NB4 (cell line): Measurements from ENCODE around the gene TRIP10.

Source experiments
- DNase-seq: peaks from one replicate; pipeline ENCODE4 v3.0.0; 2010; ENCODE audit warnings: low read depth
- H3K4me3 ChIP-seq: one replicate; pipeline ENCODE4 v1.5.1; 2011; ENCODE audit warnings: mild to moderate bottlenecking, low read depth, low read length, moderate library complexity
- MYC ChIP-seq: IDR thresholded peaks from 2 replicates; pipeline ENCODE4 v1.6.1; 2011; ENCODE audit warnings: low read depth, low read length
- POLR2A ChIP-seq: IDR thresholded peaks from 2 replicates; pipeline ENCODE4 v1.6.1; 2011; ENCODE audit warnings: mild to moderate bottlenecking; ENCODE audit not compliant: insufficient read length; ENCODE audit errors: extremely low read depth
- TF ChIP-seq, protein P1 (sequence below): IDR thresholded peaks from one replicate; pipeline ENCODE4 v1.5.1; 2012; ENCODE audit warnings: low read depth, low read length
- TF ChIP-seq, protein P2 (sequence below): IDR thresholded peaks from 2 replicates; pipeline ENCODE4 v1.6.1; 2011; ENCODE audit warnings: low read depth, low read length

Gene TRIP10

GRCh38 chr19:6694147-6694815 lies 45.2 kb upstream of the TRIP10 start:
- DNase-seq, result no peak
- no peak for TF ChIP-seq MYC
- TF ChIP-seq, protein P1, sequence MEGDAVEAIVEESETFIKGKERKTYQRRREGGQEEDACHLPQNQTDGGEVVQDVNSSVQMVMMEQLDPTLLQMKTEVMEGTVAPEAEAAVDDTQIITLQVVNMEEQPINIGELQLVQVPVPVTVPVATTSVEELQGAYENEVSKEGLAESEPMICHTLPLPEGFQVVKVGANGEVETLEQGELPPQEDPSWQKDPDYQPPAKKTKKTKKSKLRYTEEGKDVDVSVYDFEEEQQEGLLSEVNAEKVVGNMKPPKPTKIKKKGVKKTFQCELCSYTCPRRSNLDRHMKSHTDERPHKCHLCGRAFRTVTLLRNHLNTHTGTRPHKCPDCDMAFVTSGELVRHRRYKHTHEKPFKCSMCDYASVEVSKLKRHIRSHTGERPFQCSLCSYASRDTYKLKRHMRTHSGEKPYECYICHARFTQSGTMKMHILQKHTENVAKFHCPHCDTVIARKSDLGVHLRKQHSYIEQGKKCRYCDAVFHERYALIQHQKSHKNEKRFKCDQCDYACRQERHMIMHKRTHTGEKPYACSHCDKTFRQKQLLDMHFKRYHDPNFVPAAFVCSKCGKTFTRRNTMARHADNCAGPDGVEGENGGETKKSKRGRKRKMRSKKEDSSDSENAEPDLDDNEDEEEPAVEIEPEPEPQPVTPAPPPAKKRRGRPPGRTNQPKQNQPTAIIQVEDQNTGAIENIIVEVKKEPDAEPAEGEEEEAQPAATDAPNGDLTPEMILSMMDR, result no peak
- TF ChIP-seq, protein P2, sequence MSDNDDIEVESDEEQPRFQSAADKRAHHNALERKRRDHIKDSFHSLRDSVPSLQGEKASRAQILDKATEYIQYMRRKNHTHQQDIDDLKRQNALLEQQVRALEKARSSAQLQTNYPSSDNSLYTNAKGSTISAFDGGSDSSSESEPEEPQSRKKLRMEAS, result no peak
- no peak for TF ChIP-seq POLR2A
- no peak overlapping the region for H3K4me3 ChIP-seq

- no peak overlapping the region for H3K4me3 ChIP-seq
- no peak for DNase-seq
- no peak for TF ChIP-seq MYC
- no peak for TF ChIP-seq POLR2A
- TF ChIP-seq, protein P2, result no peak
- TF ChIP-seq, protein P1, result no peak
Measured at GRCh38 chr19:6696239-6696820, 43.1 kb upstream of the TRIP10 start.

GRCh38 chr19:6697291-6697690 lies 42.2 kb upstream of the TRIP10 start:
- DNase-seq, result peak; percentile 45
- TF ChIP-seq POLR2A (no peak), MYC (no peak)
- TF ChIP-seq, protein P2, result no peak
- TF ChIP-seq, protein P1, result no peak
- no peak overlapping the region for H3K4me3 ChIP-seq

DNA sequence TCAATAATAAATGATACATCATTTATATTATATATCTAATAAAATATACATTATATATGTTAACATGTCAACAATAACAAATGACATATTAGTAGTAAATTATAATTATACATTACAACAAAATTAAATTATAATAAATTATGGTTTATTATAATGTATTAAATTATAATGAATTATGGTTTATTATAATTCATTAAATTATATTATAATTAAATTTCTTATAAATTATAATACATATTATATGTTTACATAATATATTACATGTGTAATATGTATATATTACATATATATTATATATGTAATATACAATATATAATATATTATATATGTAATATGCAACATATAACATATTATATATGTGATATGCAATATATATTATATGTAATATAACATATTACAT lies 39.5 kb upstream of the TRIP10 start:
- TF ChIP-seq, protein P2, result no peak
- TF ChIP-seq POLR2A (no peak), MYC (no peak)
- TF ChIP-seq, protein P1, result no peak
- H3K4me3 ChIP-seq, result no peak overlapping the region
- DNase-seq, result no peak

DNA sequence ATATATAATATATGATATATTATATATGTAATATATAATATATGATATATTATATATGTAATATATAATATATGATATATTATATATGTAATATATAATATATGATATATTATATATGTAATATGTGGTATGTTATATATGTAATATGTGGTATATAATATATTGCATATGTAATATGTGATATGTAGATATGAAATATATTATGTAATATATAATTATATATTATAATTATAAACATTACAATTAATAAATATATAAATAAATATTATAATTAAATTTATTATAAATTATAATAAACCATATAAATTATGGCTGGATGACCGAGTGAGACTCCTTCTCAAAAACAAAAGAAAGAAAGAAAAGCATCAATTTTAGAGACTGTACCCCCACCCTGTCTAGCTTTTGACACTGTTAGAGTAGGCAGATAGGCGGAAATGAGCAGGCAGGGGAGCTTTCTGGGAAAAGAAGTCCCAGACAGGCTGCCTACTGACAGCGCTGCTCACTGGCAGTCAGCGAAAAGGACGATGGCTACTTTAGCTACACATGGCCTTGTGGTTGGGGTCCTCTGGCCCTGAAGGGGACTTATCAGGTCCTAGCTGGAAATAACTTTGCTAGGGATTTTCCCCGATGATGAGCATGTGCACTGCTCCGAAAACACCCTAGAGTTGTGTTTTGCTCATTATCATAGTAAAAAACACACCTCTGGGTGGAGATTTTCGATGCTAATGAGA lies 38.7 kb upstream of the TRIP10 start:
- no peak for TF ChIP-seq POLR2A
- no peak for TF ChIP-seq MYC
- TF ChIP-seq, protein P2, result no peak
- TF ChIP-seq, protein P1, result no peak
- no peak for DNase-seq
- no peak overlapping the region for H3K4me3 ChIP-seq
